Measurements from ENCODE around the gene ADAMTSL1. TPM values are rescaled to one million over a fixed set of nuclear protein-coding genes. Genes with fewer than 3 reads are reported as not detected.
"Not testable (repeated sequence)": the region's sequence is repeated elsewhere in the genome, so short reads cannot be mapped to it uniquely, and the experiment has no call there.

Gene ADAMTSL1
- total RNA-seq, 1 donor from 2014 or later = not detected

- intact Hi-C loops (cut with micrococcal nuclease) = no loop called here
- H3K4me1 Mint-ChIP-seq (ENCODE audit: low read depth) = no peaks in the 10 kb centered on the region
- H3K36me3 Mint-ChIP-seq (ENCODE audit: low read depth) = peaks cover 2% of the 10 kb centered on the region
- DNase-seq (ENCODE audit: low spot score) = no peak
- no peak overlapping the region for H3K27ac Mint-ChIP-seq
- H3K9me3 Mint-ChIP-seq = peaks cover 7% of the 10 kb centered on the region
- peaks cover 11% of the 10 kb centered on the region for H3K27me3 Mint-ChIP-seq (ENCODE audit: insufficient read depth)
- no peak overlapping the region for H3K4me3 Mint-ChIP-seq
Measured at GRCh38 chr9:18866121-18866831, 392.3 kb downstream of the ADAMTSL1 start.

DNA sequence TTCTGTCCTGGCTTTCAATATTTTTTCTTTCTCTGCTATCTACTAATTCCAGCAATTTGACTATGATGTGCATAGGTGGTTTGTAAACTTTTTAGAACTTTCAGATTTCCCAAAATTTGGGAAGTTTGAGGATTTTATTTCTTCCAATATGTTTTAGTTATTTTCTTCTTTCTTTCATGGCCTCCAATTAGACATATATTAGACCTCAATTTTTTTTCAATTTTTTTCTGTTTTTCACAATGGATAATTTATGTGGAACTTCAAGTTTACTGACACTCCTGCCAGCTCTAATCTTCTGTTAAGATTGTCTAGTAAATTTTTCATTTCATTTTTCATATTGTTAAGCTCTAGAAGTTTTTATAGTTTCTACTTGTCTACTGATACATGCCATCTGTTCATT lies 395.8 kb downstream of the ADAMTSL1 start:
- Mint-ChIP-seq H3K27ac (no peak overlapping the region), H3K9me3 (peaks cover 9% of the 10 kb centered on the region), H3K4me1 (ENCODE audit: low read depth) (no peaks in the 10 kb centered on the region), H3K4me3 (no peak overlapping the region), H3K36me3 (ENCODE audit: low read depth) (peaks cover 2% of the 10 kb centered on the region), H3K27me3 (ENCODE audit: insufficient read depth) (peaks cover 7% of the 10 kb centered on the region)
- intact Hi-C loops (cut with micrococcal nuclease) = no loop called here
- no peak for DNase-seq (ENCODE audit: low spot score)

- DNase-seq (ENCODE audit: low spot score) = no peak
- Mint-ChIP-seq H3K27me3 (ENCODE audit: insufficient read depth) (peaks cover 9% of the 10 kb centered on the region), H3K4me3 (no peak overlapping the region), H3K4me1 (ENCODE audit: low read depth) (peaks cover 7% of the 10 kb centered on the region), H3K27ac (no peak overlapping the region), H3K36me3 (ENCODE audit: low read depth) (no peaks in the 10 kb centered on the region), H3K9me3 (peaks cover 9% of the 10 kb centered on the region)
- intact Hi-C loops (cut with micrococcal nuclease) = no loop called here
Measured at GRCh38 chr9:18874069-18874468, 400.1 kb downstream of the ADAMTSL1 start.

GRCh38 chr9:18874990-18875389 lies 401.0 kb downstream of the ADAMTSL1 start:
- intact Hi-C loops (cut with micrococcal nuclease); H3K27me3 Mint-ChIP-seq (ENCODE audit: insufficient read depth); H3K9me3 Mint-ChIP-seq; H3K4me1 Mint-ChIP-seq (ENCODE audit: low read depth); H3K36me3 Mint-ChIP-seq (ENCODE audit: low read depth); H3K4me3 Mint-ChIP-seq; H3K27ac Mint-ChIP-seq; DNase-seq (ENCODE audit: low spot score): not testable (repeated sequence)

DNA sequence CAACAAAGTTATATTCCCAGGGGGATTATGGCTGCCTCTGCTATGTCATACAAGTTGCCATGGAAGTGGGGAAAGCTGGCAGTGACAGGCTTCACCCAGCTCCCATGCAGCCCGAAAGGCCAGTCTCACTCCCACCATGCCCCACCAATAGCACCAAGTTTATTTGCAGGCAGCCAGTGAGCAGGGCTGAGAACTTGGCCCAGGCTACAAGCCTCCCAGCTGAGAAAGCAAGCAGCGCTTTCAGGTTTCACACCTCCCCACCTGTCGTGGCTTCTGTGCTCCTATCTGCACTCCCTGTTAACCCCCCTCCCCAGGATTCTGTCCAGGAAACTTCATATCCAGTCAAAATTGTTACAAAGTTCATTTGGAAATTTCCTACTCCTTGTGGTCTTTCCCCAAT lies 404.0 kb downstream of the ADAMTSL1 start:
- intact Hi-C loops (cut with micrococcal nuclease) = no loop called here
- Mint-ChIP-seq H3K4me1 (ENCODE audit: low read depth) (peaks cover 7% of the 10 kb centered on the region), H3K36me3 (ENCODE audit: low read depth) (no peaks in the 10 kb centered on the region), H3K27ac (no peak overlapping the region), H3K9me3 (no peaks in the 10 kb centered on the region), H3K27me3 (ENCODE audit: insufficient read depth) (peaks cover 8% of the 10 kb centered on the region), H3K4me3 (no peak overlapping the region)
- no peak for DNase-seq (ENCODE audit: low spot score)

GRCh38 chr9:18881758-18882157 lies 407.8 kb downstream of the ADAMTSL1 start:
- Mint-ChIP-seq H3K9me3 (no peaks in the 10 kb centered on the region), H3K36me3 (ENCODE audit: low read depth) (no peaks in the 10 kb centered on the region)
- intact Hi-C loops (cut with micrococcal nuclease) = no loop called here

DNA sequence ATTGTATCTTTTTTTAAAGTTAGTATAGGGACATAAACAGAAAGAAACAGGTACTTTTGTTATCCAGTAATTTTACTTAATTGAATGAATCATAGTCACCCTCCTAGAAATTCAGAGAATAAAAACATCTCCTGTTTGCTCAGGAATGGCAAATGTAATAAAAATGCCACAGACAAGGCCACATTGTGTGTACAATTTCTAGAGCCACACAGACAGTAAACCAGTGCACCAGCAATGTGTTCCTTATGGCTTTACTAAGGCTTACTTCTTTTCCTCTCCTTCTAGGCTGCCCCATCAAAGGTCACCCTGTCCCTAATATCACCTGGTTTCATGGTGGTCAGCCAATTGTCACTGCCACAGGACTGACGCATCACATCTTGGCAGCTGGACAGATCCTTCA lies 413.6 kb downstream of the ADAMTSL1 start:
- Mint-ChIP-seq H3K27me3 (ENCODE audit: insufficient read depth) (peaks cover 8% of the 10 kb centered on the region), H3K27ac (no peak overlapping the region), H3K4me3 (no peak overlapping the region), H3K4me1 (ENCODE audit: low read depth) (peaks cover 8% of the 10 kb centered on the region), H3K36me3 (ENCODE audit: low read depth) (no peaks in the 10 kb centered on the region), H3K9me3 (no peaks in the 10 kb centered on the region)
- intact Hi-C loops (cut with micrococcal nuclease) = no loop called here
- no peak for DNase-seq (ENCODE audit: low spot score)

More at GRCh38 chr9:18881758-18882157, 407.8 kb downstream of the ADAMTSL1 start:
- Mint-ChIP-seq H3K4me1 (ENCODE audit: low read depth) (no peaks in the 10 kb centered on the region), H3K27me3 (ENCODE audit: insufficient read depth) (peaks cover 7% of the 10 kb centered on the region), H3K27ac (no peak overlapping the region), H3K4me3 (no peak overlapping the region)
- no peak for DNase-seq (ENCODE audit: low spot score)

DNA sequence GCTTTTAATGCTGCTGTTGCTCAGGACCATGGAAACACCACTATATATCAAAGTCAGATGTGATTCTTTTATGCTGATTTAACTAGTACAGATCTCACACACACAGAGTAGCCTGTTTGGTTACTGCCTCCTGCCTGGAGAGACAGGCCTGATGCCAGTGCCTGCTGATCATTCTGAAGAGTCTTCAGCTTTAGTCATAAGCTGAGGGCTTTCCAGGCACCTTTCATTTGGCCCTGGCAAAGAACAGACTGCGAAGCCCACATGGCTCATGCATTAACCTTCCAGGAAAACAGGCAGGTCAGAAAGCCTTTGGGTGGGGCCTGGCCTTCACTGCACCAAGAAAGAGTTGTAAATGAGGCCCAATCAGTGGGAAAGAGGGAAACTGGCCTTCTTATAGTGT lies 414.3 kb downstream of the ADAMTSL1 start:
- Mint-ChIP-seq H3K9me3 (no peaks in the 10 kb centered on the region), H3K36me3 (ENCODE audit: low read depth) (no peaks in the 10 kb centered on the region), H3K4me1 (ENCODE audit: low read depth) (peaks cover 8% of the 10 kb centered on the region), H3K4me3 (no peak overlapping the region), H3K27me3 (ENCODE audit: insufficient read depth) (peaks cover 8% of the 10 kb centered on the region), H3K27ac (no peak overlapping the region)
- intact Hi-C loops (cut with micrococcal nuclease) = no loop called here
- no peak for DNase-seq (ENCODE audit: low spot score)

- peaks cover under 1% of the 10 kb centered on the region for H3K36me3 Mint-ChIP-seq (ENCODE audit: low read depth)
- H3K27ac Mint-ChIP-seq = no peak overlapping the region
- intact Hi-C loops (cut with micrococcal nuclease) = no loop called here
- peaks cover 4% of the 10 kb centered on the region for H3K9me3 Mint-ChIP-seq
- peaks cover 8% of the 10 kb centered on the region for H3K27me3 Mint-ChIP-seq (ENCODE audit: insufficient read depth)
- H3K4me1 Mint-ChIP-seq (ENCODE audit: low read depth) = peaks cover 8% of the 10 kb centered on the region
- no peak overlapping the region for H3K4me3 Mint-ChIP-seq
- DNase-seq (ENCODE audit: low spot score) = no peak
Measured at GRCh38 chr9:18889550-18889949, 415.6 kb downstream of the ADAMTSL1 start.

DNA sequence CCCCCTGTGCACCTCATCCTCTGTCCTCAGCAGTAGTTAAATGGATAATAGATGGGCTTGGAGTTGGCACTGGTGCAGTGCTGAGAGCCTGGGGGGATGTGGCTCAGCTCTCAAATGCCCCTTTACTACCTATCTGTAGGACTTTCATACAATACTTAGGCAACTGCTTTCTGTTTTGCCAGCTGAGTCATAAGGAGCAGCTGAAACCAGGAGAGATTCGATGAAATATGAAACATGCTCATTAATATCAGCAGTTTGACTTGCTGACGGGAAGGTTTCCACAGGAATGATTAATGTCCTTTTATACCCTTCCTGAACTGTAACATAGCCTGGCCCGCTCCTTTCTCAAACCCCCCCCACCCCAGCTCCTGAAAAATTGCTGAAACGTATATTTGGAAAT lies 416.4 kb downstream of the ADAMTSL1 start:
- Mint-ChIP-seq H3K27ac (no peak overlapping the region), H3K4me3 (no peak overlapping the region), H3K9me3 (peaks cover 8% of the 10 kb centered on the region), H3K27me3 (ENCODE audit: insufficient read depth) (peaks cover 8% of the 10 kb centered on the region), H3K4me1 (ENCODE audit: low read depth) (peaks cover 8% of the 10 kb centered on the region), H3K36me3 (ENCODE audit: low read depth) (peaks cover 2% of the 10 kb centered on the region)
- DNase-seq (ENCODE audit: low spot score) = no peak
- intact Hi-C loops (cut with micrococcal nuclease) = no loop called here

- Mint-ChIP-seq H3K4me1 (ENCODE audit: low read depth) (peaks cover 14% of the 10 kb centered on the region), H3K27ac (no peak overlapping the region), H3K27me3 (ENCODE audit: insufficient read depth) (peaks cover 5% of the 10 kb centered on the region), H3K36me3 (ENCODE audit: low read depth) (peaks cover 7% of the 10 kb centered on the region), H3K9me3 (peaks cover 18% of the 10 kb centered on the region), H3K4me3 (no peak overlapping the region)
- intact Hi-C loops (cut with micrococcal nuclease) = no loop called here
- DNase-seq (ENCODE audit: low spot score) = no peak
Measured at GRCh38 chr9:18891946-18892670, 418.2 kb downstream of the ADAMTSL1 start.

DNA sequence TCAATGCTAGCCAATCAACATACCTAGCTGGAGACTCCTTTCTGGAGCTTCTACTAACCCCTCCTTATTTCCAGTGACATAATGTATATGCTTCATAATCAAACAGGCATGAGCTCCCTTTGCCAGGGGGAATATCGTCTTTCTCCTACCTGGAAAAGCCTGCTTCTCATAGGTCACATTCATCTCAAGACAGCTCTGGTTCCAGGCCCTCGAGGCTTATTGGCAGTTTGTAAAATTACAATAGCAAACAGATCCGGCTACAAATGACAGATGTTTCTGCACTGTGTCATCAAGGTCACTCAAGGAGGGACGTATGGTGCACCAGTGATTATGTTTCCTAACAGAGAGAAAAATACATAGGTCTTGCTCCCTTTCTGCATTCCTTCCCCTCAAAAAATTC lies 419.1 kb downstream of the ADAMTSL1 start:
- intact Hi-C loops (cut with micrococcal nuclease) = no loop called here
- Mint-ChIP-seq H3K27ac (no peak overlapping the region), H3K27me3 (ENCODE audit: insufficient read depth) (peaks cover 1% of the 10 kb centered on the region), H3K36me3 (ENCODE audit: low read depth) (peaks cover 7% of the 10 kb centered on the region), H3K9me3 (peaks cover 18% of the 10 kb centered on the region), H3K4me3 (no peak overlapping the region), H3K4me1 (ENCODE audit: low read depth) (peaks cover 14% of the 10 kb centered on the region)
- no peak for DNase-seq (ENCODE audit: low spot score)

GRCh38 chr9:18893491-18893890 lies 419.5 kb downstream of the ADAMTSL1 start:
- no peak for DNase-seq (ENCODE audit: low spot score)
- intact Hi-C loops (cut with micrococcal nuclease) = no loop called here
- Mint-ChIP-seq H3K4me1 (ENCODE audit: low read depth) (peaks cover 14% of the 10 kb centered on the region), H3K9me3 (peaks cover 23% of the 10 kb centered on the region), H3K4me3 (no peak overlapping the region), H3K27me3 (ENCODE audit: insufficient read depth) (peaks cover under 1% of the 10 kb centered on the region), H3K36me3 (ENCODE audit: low read depth) (peaks cover 7% of the 10 kb centered on the region), H3K27ac (no peak overlapping the region)
